GM18519 (cell line): ENCODE results near the gene NPM3.

Experiments used
- ATAC-seq: cut with Tn5 transposase; IDR thresholded peaks from one replicate; pipeline ENCODE4 v1.9.1; 2021; ENCODE audit warnings: mild to moderate bottlenecking, moderate library complexity; ENCODE audit not compliant: unreplicated experiment, low FRiP score

The NPM3 gene

DNA sequence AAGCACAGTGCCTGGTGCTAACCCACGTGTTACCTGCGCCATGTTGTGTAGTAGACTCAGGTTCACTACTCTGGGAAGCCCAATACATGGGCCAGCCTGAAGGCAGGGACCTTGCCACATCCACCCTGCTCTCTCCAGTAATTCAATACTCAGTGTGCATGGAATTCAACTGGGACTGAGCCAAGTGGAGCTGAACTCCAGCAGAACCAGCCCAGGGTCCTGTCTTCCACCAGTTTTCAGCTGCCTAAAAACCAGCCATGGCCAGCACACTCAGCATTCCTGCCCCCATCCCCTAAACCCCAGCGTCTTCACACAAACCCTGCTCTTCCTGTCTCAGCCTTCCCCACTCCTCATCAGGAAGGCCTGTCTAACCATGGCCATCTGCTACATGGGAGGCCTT, 22.7 kb downstream of the NPM3 start:
- ATAC-seq: no peak

DNA sequence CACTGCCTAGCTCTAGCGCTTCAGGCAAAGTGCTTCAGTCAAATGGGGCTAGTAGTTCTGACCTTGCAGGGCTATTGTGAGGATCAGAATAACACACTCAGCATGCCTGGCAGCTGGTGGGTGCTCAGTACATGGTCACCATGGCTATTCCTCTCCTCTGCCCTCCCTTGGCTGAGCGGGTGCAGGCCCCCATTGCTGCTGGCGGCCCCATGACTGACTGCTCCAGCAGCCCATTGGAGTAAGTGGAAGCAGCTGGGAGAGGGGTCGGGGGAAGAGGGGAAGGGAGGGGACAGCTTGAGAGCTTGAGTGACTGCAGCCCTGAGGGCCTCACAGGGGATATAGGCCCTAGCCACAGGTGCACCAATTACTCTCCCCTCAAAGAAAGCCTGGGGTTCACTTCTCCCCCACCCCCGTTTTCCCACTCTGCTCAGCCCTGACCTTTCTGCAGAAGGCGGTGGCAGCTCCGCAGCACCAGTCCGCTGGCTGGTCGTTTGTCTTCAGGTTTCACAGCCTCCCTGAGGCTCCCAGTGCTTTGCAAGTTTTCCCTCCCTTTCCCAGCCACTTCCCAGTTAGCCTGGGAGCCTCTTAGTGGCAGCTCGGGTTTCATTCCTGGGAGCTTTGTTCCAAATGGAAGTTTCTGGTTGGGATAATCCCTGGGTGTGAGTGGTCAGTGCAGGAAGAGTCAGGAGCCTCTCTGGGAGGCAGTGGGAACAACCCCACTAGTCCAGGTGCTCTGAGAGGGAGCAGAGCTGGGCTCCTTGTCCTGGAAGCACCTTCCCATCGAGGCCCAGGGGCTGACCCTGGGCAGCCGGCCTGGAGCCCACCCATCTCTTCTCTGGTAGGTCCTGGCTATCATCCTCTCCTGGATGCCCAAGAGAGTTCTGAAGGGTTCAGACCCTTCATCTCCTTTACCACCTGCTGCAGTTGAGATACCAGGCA, 23.7 kb downstream of the NPM3 start:
- ATAC-seq: no peak

DNA sequence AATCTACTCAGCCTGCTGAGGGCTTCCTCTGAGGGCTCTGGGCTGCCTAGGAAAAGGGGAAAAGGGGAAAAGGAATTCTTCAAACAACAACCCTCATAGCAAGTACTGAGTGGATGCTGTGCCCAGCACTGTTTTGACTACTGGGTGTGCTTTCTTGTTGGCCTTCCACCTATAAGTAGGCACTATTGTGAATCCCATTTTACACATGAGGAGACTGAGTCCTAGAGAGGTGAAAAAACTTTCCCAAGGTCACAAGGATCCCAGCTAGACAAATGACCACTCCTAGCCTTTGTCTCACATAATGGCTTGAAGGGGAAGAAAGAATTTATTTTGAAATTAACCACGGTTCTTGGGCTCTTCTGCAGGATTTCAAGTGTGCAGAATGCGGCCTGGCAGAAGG, 24.4 kb downstream of the NPM3 start:
- ATAC-seq: no peak

DNA sequence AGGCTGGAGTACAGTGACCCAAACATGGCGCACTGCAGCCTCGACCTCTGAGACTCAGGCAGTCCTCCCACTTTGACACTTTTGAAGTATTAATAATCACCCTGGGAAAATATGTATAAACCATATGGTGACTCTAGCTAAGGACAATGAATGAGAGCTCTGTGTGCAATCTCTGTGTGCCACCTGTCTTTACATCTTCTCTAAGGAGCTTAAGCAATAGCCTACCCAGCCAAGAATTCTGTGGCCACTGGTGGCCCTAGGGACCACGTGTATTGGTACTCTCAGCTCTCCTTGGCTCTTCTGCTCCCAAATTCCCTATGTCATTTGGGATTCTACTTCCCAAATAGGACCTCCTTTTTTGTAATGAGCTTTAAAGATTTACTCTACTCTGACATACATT, 31.0 kb downstream of the NPM3 start:
- no peak for ATAC-seq

DNA sequence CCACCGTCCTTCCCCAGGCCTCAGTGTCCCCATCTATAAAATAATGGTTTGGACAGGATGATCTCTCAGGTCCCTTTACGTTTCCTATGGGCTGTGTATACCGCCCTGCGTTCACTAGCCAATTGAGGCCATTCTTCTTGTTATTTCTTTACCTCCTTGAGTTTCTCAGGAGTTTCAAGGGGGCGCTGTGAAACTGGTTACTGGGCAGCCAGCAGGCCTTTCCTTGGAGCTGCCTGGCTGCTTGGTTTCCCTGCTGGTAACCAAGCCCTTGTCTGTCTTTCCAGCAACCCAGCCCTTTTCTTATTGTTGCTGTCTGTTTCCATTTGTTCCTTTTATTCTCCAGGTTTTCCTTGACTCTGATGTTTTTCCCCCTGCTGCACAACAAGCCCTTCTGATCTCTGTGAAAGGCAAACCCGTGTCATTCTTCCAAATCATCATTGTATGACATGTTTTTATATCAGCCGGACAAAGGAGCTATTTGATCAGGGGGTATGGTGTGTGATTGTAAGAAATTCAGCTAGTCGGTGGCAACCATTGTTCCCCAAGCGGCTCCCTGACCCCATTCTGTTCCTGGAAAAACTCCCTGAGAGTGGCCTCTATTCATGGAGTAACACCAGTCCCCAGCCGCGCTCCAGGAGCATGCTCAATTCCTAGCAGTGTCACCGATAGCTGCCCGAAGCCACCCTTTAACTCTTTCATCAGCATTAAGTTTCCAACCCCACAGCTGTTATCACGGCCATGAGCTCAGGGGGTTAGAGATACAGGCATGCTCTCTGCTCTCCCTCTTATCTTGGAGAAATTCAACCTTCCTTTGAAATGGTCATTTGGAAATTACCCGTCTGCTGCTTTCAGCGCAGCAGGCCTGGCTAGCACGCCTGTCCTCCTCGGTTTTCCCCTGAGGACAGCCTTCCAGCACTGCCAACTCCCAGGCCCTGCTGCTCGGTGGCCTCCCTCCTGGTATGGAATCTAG, 33.9 kb downstream of the NPM3 start:
- ATAC-seq: no peak

DNA sequence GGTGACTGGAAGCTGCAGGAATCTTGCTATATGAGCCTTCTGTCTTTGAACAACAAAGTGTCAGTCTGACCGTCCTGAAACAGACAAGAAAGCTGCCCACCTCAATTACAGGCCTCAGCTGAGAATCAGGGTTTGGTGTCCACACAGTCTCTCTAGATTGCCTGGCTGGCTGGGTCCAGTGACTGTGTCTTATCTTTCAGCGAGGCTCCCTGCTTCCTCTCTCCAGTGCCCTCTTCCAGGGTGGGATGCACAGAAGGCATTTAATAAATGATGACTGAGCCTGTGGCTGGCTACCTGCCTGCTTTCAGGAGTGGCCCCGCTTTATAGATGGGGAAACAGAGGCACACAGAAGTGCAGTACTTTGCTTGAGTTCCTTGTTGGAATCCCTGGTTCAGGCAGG, 34.8 kb downstream of the NPM3 start:
- ATAC-seq: no peak

DNA sequence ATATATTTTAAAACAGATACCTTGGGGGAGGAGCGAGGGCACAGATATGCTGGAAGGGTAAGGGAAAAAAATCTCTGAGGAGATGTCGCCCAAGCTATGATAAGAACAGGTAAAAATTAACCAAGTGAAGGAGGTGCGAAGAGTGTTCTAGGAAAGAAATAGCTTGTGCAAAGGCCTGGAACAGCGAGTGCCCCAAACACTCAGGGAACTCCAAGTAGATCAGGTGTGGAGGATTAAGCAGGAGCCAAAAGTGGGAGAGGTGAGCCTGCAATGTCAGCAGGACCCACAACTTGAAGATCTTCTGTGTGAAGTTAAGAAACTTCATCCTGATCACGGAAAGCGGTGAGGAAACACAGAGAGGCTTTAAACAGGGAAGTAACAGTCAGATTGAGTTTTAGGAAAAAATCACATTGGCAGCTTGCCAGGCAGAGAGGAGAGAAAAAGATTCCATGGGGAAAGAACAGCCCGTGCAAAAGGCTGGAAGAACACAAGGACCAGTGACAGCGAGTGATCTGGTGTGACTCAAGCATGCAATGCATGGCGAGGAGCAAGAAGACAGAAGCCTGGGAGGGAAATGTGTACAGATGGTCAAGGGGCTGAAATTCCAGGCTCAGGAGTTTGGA, 38.1 kb downstream of the NPM3 start:
- no peak for ATAC-seq

DNA sequence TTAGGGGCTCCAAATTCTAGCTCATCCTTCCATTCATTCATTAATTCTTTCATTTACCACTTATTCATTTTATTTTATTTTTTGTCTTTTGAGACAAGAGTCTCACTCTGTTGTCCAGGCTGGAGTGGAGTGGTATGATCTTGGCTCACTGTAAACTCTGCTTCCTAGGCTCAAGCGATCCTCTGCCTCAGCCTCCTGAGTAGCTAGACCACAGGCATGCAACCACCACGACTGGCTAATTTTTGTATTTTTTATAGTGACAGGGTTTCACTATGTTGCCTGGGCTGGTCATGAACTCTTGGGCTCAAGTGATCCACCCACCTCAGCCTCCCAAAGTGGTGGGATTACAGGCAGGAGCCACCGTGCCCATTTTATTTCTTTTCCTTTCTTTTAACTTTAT, 39.0 kb downstream of the NPM3 start:
- no peak for ATAC-seq

DNA sequence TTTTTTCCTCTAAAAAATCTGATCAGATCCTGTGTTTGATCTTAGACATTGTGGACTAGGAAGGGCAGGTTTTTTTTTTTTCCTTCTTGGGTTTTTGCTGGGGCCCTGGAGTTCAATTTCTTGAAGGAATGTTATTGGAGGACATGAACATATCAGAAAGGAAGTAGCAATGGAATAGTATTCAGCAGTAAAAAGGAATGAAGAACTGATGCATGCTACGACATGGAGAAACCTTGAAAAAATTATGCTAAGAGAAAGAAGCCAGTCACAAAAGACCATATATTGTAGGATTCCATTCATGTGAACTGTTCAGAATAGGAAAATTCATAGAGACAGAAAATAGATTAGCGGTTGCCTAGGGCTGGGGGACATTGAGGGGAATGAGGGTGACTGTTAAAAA, 41.3 kb downstream of the NPM3 start:
- ATAC-seq: no peak

DNA sequence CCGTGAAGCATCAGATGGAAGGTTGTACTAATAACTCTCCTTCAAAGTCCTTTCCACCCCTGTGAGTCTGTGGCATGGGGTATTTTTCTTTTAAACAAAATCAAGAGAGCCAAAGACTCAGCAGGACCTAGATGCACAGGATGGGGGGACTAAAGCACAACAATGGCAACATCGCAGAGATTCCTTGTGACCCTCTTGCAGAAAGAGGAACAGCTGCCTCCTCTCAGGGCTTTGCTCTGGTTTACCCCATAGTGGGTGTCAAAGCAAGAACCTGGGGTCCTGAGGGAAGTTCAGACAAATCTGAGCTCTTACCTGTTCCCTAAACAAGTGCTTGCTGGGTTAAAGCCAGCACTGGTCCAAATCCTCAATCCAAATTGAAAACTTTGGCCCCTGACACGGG, 46.6 kb downstream of the NPM3 start:
- ATAC-seq: no peak

DNA sequence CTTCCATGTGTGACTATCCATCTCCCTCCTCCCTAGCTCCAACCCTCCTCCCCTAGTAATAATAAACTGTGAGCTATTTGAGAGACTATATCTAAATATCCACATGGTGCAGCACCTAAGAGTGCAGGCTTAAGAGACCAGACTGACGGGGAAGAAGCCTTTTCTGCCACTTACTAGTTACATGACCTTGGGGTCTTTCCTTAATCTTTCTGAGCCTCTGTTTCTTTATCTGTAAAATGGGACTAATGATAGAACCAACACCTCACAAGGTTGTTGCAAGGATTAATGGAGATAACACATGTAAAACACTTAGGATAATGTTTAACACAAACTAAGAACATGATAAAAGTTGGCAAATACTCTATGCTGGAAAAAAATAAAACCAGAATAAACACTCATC, 51.1 kb downstream of the NPM3 start:
- no peak for ATAC-seq
